Suprapubic skin (tissue), 3 donors: ENCODE data around the gene RASGEF1C.

Experiments
- CTCF ChIP-seq, 2 donors: fragments of 200-600 bp in 1 of 2; fragments of 450-650 bp in 1 of 2; sonication (generic) in 1 of 2; IDR thresholded peaks; one replicate each; pipeline ENCODE4 v1.5.1; 2016 to 2019; ENCODE audit warnings: antibody characterized with exemption in 2 of 2, mild to moderate bottlenecking in 1 of 2, moderate library complexity in 1 of 2
- POLR2A ChIP-seq, 2 donors: fragments of 450-650 bp; IDR thresholded peaks; one replicate each; pipeline ENCODE4 v1.6.1; 2017; ENCODE audit warnings: antibody characterized with exemption in 2 of 2, mild to moderate bottlenecking in 2 of 2, moderate library complexity in 2 of 2

- no peak for TF ChIP-seq CTCF (IDR thresholded peaks at IDR 0.05)
- no peak for TF ChIP-seq POLR2A (IDR thresholded peaks at IDR 0.05)
These were observed 99.1 kb downstream of the RASGEF1C start for GRCh38 chr5:180109920-180110319.
